ENCODE measurements around the gene MPDU1.

- TF ChIP-seq POLR2A (IDR thresholded peaks at IDR 0.05): no peak
- no peak for TF ChIP-seq CTCF (IDR thresholded peaks at IDR 0.05)
Measured at GRCh38 chr17:7618608-7619007, 35.0 kb downstream of the MPDU1 start.

Data from Peyer's patch (tissue), 4 donors.